GM21381 (cell line): ENCODE data around the gene FAM221B.
A peak's percentile ranks its signal among the peaks of the same experiment; 100 is the strongest.

Experiments used
- ATAC-seq: cut with Tn5 transposase; IDR thresholded peaks from one replicate; pipeline ENCODE4 v1.9.1; 2021; ENCODE audit warnings: mild to moderate bottlenecking, moderate library complexity; ENCODE audit not compliant: unreplicated experiment

Gene FAM221B

GRCh38 chr9:35847792-35848572, 19.4 kb upstream of the FAM221B start:
- peak; percentile 91 for ATAC-seq

GRCh38 chr9:35845824-35846771, 17.6 kb upstream of the FAM221B start:
- no peak for ATAC-seq

- no peak for ATAC-seq
These were observed 16.2 kb upstream of the FAM221B start for GRCh38 chr9:35844628-35845270.

DNA sequence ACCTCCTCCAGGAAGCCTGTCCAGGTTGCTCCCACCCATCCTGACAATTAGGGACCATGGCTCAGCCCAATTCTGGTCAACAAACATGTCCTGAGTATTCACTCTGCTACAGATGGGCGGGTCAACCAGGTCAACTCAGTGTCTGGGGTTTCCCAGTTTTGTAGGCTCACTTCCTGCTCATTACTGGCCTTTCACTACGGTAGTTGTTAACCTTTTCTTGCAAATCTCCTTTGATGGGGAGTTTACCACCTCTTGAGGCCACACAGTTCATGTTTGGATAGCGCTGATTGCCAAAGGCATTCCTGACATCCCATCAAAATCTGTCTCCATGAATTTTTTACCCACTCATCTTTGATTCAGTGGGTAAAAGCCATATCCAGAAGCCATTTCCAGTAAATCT, 14.3 kb upstream of the FAM221B start:
- ATAC-seq: no peak

DNA sequence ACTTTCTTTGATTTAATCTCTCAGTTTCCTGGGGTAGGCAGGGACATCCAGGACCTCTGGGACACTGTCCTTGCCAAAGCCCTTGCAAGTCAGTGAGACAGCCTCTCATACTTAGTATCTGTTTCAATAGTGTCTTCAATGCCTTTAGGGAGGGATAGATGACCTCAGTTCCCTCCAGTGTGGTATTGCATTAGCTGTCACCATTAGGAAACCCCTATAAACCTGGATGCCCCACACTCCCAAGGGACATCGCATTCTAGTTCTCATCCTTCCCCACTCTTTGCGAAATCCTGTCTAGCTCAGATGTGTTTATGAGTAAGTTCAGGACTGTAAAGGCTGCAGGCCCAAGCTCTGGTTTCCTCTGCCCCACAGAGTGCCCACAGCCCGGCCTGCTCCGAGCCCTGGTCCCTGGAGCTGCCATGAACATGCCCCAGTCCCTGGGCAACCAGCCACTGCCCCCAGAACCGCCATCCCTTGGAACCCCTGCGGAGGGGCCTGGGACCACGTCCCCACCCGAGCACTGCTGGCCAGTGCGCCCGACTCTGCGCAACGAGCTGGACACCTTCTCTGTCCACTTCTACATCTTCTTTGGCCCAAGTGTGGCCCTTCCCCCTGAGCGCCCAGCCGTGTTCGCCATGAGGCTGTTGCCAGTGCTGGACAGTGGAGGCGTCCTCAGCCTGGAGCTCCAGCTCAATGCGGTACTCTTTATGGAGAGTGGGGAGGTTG, 13.7 kb upstream of the FAM221B start:
- no peak for ATAC-seq

DNA sequence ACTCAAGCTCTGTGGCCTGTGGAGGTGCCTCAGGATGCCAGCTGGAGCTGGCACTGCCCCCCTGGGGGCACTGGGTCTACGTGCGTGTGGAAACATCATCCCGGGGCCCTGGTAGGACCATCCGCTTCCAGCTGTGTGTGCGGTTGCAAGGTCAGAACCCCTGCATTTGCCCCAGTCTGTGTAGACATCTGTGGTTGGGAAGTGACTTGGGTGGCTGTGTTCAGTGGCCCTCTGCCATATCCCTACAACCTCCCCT, 13.0 kb upstream of the FAM221B start:
- ATAC-seq: no peak

DNA sequence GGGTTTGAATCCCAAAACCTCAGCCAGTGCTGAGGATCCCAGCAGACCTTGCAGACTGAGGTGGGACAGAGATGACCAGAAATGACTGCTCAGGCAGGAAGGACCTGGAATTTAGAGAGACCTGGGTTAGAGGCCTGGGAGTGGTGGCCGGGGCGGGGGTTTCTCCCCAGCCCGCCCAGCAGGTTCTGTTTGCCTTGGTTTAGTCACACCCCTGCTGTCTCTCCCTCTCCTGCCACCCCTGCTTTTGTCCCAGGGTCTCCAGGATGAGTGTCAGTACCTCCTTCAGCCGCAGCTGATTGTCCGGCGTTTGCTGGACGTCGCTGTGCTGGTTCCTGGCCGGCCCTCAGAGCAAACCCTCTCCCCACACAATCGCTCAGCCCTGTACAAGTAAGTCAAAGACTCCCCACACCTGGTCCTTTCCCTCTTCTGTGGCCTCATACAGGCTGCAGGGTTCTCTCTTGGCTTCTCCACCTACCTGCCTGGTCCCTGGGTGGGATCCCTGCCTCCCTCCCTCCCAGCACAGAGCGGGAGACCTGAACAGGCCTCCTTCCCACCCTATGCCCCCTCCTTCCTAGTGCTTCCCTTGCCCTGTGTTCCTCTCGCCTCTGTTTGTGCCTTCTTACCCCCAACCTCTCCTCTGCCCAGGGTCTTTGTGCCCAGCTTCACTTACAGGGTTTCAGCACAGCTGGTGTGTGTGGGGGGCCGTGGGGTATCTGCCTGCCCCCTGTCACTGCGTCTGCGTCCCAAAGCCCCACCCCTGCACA, 12.5 kb upstream of the FAM221B start:
- no peak for ATAC-seq

DNA sequence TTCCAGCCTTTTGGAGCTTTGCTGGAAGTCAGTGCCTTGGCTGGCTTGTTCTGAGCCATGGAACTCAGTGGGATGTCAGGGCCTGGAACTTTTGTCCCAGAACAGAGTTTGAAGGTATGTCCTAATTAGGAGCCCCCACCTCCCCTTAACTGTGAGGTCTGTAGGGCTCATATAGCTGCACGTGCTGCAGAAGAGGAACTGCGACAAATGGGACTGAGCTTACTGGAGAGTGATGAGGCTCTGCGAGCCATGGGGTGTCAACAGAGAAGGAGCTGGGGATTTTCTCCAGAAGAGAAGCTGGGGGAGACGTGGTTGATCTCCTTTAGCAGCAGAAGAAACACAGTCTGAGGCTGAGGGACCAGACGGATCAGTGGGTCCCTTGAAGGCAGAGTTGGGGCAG, 11.4 kb upstream of the FAM221B start:
- ATAC-seq: no peak

DNA sequence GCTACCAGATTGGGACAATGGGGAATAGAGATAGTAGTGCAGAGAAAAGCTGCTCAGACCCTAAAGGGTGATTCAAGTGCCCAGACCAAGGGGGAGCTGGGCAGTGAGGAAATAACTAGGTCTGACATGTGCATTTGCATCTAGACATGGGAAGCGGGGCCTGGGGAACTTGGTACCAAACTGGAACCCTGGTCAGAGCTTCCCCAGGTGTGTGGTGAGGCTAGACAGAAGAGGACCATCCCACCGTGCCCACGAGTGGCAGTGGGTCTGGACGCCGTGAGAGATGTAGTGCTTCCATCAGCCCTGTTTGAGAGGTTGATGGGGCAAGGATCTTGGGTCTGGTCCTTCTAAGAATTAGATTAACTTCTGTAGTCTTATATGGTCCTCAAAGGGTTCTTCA, 8.1 kb upstream of the FAM221B start:
- ATAC-seq: no peak

DNA sequence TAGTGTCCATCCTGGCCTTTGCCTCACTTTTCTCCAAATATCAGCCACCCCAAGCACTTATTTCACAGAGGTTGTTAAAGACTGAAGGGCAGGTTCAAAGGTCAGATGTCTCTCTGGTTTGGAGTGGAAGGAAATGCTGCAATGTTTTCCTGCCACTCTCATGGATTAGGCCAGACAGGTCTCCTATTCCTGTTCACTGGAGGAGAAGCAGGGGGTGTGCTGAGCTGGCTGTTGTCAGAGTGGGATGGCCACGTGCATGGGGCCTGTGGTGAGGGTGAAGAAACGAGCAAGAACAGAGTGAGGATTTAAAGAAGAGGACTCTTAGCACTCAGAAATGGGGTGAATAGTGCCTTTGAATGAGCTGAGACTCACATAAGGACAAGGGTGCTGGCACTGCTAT, 7.2 kb upstream of the FAM221B start:
- ATAC-seq: no peak

DNA sequence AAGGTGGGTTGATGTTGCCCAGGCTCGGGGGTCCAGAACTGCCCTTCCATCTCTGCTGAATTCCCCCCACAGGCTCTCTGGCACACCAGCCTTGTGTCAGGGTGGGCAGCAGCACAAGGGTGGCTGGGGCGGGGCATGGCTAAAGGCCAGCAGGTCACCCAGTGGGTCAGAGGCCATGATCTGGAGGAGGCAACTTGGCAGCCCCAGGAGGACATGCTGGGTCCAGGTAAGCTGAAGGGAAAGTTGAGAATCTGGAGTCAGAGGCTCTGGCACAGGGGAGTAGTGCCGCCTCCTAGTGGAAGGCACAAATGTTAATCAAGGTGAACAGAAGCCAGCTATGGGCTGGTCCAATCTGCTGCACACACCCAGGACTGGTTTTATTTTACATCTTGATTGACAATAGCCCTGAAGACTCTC, 6.7 kb upstream of the FAM221B start:
- ATAC-seq: no peak

DNA sequence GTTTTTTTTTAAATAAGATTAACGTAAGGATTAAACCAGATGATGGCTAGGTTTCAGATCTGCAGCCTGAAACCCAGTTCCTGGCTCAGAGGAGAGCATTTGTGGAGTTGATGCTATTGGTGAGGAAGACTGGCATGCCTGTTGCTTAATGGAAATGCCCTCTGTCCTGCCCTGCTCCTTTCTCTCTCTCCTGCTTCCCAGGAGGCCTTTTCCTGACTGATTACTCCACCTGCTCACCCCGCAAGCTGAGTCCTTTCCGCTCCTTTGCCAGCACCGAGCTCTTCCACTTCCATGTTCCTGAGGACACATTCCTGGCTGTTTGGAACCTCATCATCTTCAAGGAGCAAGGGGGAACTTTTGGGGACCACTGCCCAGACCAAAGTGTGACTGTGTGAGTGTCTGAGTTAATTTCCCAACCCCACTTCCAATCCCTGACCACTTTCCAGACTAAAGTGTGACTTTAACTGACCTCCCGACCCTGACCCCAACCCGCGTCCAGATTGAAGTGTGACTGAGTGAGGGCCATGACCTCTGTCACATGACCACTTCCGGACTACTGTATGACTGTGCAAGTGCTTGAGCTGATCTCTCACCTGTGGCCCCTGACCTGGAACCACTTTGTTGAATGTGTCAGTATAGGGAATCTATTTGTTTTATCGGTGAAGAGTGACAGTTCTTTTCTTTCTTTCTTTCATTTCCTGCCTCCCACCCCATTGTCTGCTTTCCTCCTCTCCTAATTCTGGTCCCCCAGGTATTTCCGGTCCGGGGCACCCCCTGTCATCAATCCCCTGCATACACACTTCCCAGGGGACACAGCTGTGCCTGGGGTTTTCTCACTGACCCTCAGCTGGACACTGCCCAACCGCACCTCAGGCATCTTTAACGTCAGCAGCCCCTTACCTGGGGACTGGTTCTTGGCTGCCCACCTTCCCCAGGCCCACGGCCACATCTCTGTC, 6.0 kb upstream of the FAM221B start:
- no peak for ATAC-seq

- no peak for ATAC-seq
These were observed 4.3 kb upstream of the FAM221B start for GRCh38 chr9:35832814-35833213.

GRCh38 chr9:35831040-35831439, 2.5 kb upstream of the FAM221B start:
- ATAC-seq: no peak

GRCh38 chr9:35829764-35830096, 1.2 kb upstream of the FAM221B start:
- ATAC-seq: no peak

GRCh38 chr9:35829084-35829763, 692 bp upstream of the FAM221B start, which contains the start of gene TMEM8B:
Gene TMEM8B, plus strand, starts transcription at chr9:35829228. Its CDS starts 220 bp downstream, at chr9:35829448.
- peak; percentile 77 for ATAC-seq

GRCh38 chr9:35827486-35827885, 1.0 kb downstream of the FAM221B start:
- ATAC-seq: no peak

DNA sequence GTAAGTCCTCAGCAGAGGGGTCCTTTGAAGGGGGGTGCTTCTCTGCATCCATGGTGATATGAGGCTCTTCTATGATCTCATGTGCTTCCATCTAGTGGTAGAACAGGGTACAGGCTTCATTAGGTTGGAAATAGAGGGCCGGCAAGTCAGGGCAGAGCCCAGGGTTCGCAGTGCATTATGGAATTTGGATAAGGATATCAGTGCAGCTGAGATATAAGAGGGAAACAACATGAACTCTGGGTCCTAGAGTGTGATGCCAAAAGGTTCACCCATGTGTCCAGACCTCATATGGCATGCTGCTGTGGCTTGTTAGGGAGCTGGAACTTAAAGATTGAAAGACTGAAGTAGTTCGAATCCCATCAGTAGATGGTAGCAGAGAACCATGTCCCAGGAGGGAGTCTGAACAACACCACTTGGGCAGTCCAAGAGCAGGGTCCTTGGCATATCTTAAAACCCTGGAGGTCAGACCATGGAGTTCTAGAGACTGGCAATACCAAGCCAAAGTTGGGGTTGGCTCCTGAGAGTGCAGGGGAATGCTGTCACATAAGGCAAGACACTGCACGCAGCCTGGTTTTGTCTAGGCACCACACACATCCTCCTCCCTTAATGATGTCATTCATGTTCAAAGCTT, 2.3 kb downstream of the FAM221B start:
- no peak for ATAC-seq
